ENCODE results near the gene VOPP1.
"Not testable (repeated sequence)": the region's sequence is repeated elsewhere in the genome, so short reads cannot be mapped to it uniquely, and the experiment has no call there.

DNA sequence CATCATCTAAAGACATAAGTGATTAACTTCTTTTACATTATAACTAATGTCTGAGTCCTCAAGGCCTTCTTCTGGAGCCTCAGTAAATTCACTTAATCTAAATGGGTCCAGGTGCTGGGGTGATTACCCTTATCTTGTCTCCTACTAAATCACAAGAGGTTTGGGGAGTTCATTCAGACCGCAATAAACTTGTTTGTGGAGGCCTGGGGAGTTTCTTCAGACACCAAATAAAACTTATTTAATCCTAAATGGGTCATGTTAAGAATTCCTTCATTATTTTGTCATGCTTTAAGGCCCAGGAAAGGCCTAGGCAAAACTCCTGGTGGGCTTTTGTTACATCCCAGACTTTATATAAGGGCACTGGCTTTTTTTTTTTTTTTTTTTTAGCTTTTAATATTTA lies 62.1 kb downstream of the VOPP1 start:
- TF ChIP-seq TEAD4 (CRISPR knock-in tag; IDR thresholded peaks at IDR 0.05); MYBL2 (CRISPR knock-in tag; IDR thresholded peaks at IDR 0.05); ZNF317 (CRISPR knock-in tag; IDR thresholded peaks at IDR 0.05; ENCODE audit: borderline replicate concordance, low read depth): not testable (repeated sequence)

Measured in WTC11 (cell line).